SH-SY5Y (cell line): ENCODE measurements around the gene SSMEM1.

ENCODE experiments used
- GATA2 ChIP-seq: IDR thresholded peaks from 2 replicates; pipeline ENCODE4 v1.6.1; 2011; ENCODE audit warnings: mild to moderate bottlenecking, low read depth, low read length
- GATA3 ChIP-seq: IDR thresholded peaks from 2 replicates; pipeline ENCODE4 v1.6.1; 2011; ENCODE audit warnings: low read depth, mild to moderate bottlenecking, low read length, moderate library complexity

GRCh38 chr7:130180571-130181262 is 26.9 kb upstream of the SSMEM1 start:
- TF ChIP-seq GATA2 (no peak), GATA3 (no peak)
